Measurements from ENCODE around the gene POU2AF3.

The POU2AF3 gene

DNA sequence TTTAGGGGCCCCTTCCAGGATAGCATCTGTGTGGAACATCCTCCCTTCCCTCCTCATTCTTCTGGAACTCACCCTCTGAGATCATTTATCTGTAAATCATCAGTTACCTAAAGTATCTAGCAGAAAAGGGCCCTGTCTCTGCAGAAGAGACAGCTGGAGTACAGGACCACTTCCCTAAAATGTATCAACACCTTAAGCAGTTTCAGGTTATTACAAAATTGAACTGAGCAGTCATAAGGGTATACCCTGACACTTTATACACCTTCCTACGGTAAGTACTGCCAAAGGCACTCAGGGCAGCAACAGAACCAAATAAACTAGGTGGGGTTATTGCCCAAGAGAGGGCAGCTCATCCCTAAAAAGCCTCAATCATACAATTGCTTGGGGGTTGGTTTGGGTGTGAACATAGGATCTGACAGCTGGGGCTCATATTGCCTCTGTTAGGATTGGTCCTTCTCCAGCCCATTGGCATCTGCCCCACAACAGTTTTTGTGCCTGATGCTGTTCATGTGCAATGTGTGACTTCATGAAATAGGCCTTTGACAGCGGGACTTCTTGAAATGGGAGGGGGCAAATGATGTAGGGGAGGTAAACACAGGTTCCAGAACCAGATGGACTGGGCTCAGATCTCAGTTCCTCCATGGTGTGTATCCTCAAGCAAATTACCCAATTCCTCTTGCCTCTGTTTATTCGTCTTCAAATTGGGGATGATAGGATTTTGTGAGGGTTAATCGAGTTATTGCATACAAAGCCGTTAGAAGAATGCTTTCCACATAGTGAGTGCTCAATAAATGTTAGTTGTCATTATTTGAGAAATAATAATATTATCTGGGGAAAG, 2.9 kb downstream of the POU2AF3 start:
- H3K79me2 ChIP-seq (ENCODE audit: control insufficient read depth, insufficient read depth, low read length, unreplicated experiment): no peaks in the 10 kb centered on the region
- H3K4me1 ChIP-seq (ENCODE audit: control insufficient read depth, insufficient read depth, low read length, unreplicated experiment): no peaks in the 10 kb centered on the region
- H3K27ac ChIP-seq (ENCODE audit: low read depth, low read length): no peak overlapping the region
- H3K4me3 ChIP-seq (ENCODE audit: low read depth, low read length): no peak overlapping the region
- no peaks in the 10 kb centered on the region for H3K36me3 ChIP-seq (ENCODE audit: insufficient read depth, low read length)
- no peak overlapping the region for H2AFZ ChIP-seq (ENCODE audit: low read length, unreplicated experiment)
- peaks cover 74% of the 10 kb centered on the region for H3K27me3 ChIP-seq (ENCODE audit: insufficient read depth, low read length)

DNA sequence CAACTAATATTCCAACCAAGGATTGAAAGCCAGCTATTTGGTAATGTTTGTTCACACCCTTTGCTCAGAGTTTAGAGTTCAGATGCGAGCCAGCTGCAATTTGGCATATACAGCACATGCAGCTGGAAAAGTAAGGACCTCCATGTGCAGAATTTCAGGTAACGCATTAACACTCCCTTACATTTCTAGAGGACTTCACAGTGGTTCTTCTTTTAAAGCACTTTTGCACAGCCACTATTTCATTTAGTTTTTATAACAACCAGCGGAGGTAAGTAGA, 3.4 kb downstream of the POU2AF3 start:
- Histone ChIP-seq H3K4me3 (ENCODE audit: low read depth, low read length) (no peak overlapping the region), H2AFZ (ENCODE audit: low read length, unreplicated experiment) (no peak overlapping the region), H3K79me2 (ENCODE audit: control insufficient read depth, insufficient read depth, low read length, unreplicated experiment) (no peaks in the 10 kb centered on the region), H3K27me3 (ENCODE audit: insufficient read depth, low read length) (peaks cover 79% of the 10 kb centered on the region), H3K27ac (ENCODE audit: low read depth, low read length) (no peak overlapping the region), H3K36me3 (ENCODE audit: insufficient read depth, low read length) (no peaks in the 10 kb centered on the region), H3K4me1 (ENCODE audit: control insufficient read depth, insufficient read depth, low read length, unreplicated experiment) (no peaks in the 10 kb centered on the region)

DNA sequence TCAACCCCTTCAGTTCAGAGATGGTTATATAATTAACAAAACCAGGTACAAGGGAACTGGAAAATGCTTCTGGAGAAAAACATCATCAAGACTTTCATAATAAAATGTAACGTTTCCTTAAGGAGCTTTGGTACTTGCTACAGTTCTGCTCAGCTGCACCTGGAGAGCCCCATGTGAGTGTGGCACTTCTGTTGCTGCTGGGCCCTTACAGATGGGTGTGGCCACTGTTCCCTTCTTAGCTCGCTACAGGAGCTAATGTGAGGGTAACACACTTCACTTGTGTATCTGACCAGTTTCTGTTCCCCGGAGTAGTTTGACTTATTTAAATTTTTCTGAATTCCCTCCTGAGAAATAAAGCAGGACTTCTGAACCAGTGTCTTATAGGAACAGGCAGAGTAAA, 4.0 kb downstream of the POU2AF3 start:
- Histone ChIP-seq H3K27ac (ENCODE audit: low read depth, low read length) (no peak overlapping the region), H2AFZ (ENCODE audit: low read length, unreplicated experiment) (no peak overlapping the region), H3K27me3 (ENCODE audit: insufficient read depth, low read length) (peaks cover 85% of the 10 kb centered on the region), H3K4me1 (ENCODE audit: control insufficient read depth, insufficient read depth, low read length, unreplicated experiment) (no peaks in the 10 kb centered on the region), H3K4me3 (ENCODE audit: low read depth, low read length) (no peak overlapping the region), H3K79me2 (ENCODE audit: control insufficient read depth, insufficient read depth, low read length, unreplicated experiment) (no peaks in the 10 kb centered on the region), H3K36me3 (ENCODE audit: insufficient read depth, low read length) (no peaks in the 10 kb centered on the region)

DNA sequence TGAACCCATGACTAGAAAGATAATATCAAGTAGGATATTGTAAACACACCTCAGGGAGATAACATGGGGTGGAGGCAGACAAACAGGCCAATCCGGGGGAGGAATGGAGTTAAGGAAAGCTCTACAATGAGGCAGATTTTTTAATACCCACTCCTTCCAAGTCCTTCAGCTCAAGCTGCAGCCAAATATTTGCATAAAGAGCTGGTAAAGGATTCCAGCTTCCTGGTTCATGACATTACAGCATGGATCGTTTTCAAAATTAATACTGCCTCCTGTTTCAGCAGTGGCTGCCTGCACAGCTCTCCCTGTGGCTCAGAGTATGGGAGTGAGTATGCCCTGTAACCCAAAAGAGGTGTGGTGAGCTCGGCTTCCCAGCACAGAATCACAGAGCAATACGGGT, 5.1 kb downstream of the POU2AF3 start:
- Histone ChIP-seq H2AFZ (ENCODE audit: low read length, unreplicated experiment) (no peak overlapping the region), H3K36me3 (ENCODE audit: insufficient read depth, low read length) (no peaks in the 10 kb centered on the region), H3K4me1 (ENCODE audit: control insufficient read depth, insufficient read depth, low read length, unreplicated experiment) (no peaks in the 10 kb centered on the region), H3K27me3 (ENCODE audit: insufficient read depth, low read length) (peaks cover 89% of the 10 kb centered on the region), H3K79me2 (ENCODE audit: control insufficient read depth, insufficient read depth, low read length, unreplicated experiment) (no peaks in the 10 kb centered on the region), H3K27ac (ENCODE audit: low read depth, low read length) (no peak overlapping the region), H3K4me3 (ENCODE audit: low read depth, low read length) (no peak overlapping the region)

DNA sequence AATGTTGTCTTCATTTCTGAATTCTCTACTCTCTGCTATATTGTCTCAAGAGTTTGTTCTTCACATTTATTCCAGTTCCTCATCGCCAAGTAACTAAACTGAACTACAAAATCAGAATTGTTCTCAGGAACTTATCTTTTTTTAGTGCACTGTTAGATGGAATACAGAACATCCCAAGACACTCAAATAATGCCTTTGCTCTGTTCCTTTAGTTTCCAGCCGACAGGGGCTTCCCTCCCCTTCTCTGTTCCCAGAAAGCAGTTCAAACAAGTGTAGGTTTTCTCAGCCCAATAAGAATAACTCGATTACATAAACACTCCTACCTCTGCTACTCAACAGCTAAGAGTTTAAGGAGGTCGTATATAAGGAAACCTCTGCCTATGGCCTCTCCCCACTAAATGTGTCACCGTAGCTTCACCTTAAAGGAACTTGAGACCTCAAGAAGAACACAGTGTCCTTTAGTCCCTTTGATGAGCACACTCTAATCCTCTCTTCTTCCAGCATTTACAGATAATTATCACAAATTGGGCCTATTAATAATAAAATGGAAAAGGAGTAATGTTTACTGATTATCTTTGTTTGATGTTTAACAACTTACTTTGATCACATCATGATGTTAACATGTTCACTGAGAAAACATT, 6.9 kb downstream of the POU2AF3 start:
- no peaks in the 10 kb centered on the region for H3K79me2 ChIP-seq (ENCODE audit: control insufficient read depth, insufficient read depth, low read length, unreplicated experiment)
- H3K36me3 ChIP-seq (ENCODE audit: insufficient read depth, low read length): no peaks in the 10 kb centered on the region
- H3K4me1 ChIP-seq (ENCODE audit: control insufficient read depth, insufficient read depth, low read length, unreplicated experiment): no peaks in the 10 kb centered on the region
- H3K27me3 ChIP-seq (ENCODE audit: insufficient read depth, low read length): peaks cover 90% of the 10 kb centered on the region
- no peak overlapping the region for H3K27ac ChIP-seq (ENCODE audit: low read depth, low read length)
- H3K4me3 ChIP-seq (ENCODE audit: low read depth, low read length): no peak overlapping the region
- H2AFZ ChIP-seq (ENCODE audit: low read length, unreplicated experiment): no peak overlapping the region

DNA sequence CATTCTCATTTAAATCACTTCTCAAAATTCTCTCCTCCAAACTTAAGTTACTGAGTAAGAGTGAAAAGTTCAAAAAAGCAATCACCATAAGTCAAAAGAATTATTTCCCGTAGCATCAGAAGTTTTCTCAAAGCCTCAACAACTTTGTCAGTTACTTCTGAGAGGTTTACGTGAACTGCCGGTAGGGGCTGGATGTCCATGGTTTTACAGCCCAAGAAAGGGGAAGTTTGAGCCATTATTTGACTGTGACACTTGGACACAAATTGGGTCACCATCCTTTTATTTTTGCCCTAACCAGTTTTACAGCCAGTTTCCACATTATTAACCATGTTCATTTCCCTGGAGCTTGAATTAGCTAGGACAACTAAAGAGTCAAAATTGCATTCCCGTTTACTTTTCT, 7.5 kb downstream of the POU2AF3 start:
- Histone ChIP-seq H3K4me3 (ENCODE audit: low read depth, low read length) (no peak overlapping the region), H3K36me3 (ENCODE audit: insufficient read depth, low read length) (no peaks in the 10 kb centered on the region), H3K4me1 (ENCODE audit: control insufficient read depth, insufficient read depth, low read length, unreplicated experiment) (no peaks in the 10 kb centered on the region), H3K27me3 (ENCODE audit: insufficient read depth, low read length) (peaks cover 90% of the 10 kb centered on the region), H3K27ac (ENCODE audit: low read depth, low read length) (no peak overlapping the region), H3K79me2 (ENCODE audit: control insufficient read depth, insufficient read depth, low read length, unreplicated experiment) (no peaks in the 10 kb centered on the region), H2AFZ (ENCODE audit: low read length, unreplicated experiment) (no peak overlapping the region)

DNA sequence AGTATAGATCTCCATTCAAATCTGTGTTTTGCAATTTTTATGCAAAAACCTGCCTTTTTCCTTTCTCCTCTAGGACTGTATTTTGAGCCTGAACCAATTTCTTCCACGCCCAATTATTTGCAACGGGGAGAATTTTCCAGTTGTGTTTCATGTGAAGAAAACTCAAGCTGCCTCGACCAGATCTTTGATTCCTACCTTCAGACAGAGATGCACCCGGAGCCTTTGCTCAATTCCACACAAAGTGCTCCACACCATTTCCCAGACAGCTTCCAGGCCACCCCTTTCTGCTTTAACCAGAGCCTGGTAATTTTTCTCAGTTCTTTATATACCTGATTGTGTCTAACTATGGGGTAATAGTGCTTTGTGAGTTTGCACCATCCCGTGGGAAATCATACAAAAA, 8.0 kb downstream of the POU2AF3 start:
- H3K4me3 ChIP-seq (ENCODE audit: low read depth, low read length): no peak overlapping the region
- H3K27me3 ChIP-seq (ENCODE audit: insufficient read depth, low read length): peaks cover 86% of the 10 kb centered on the region
- H3K79me2 ChIP-seq (ENCODE audit: control insufficient read depth, insufficient read depth, low read length, unreplicated experiment): no peaks in the 10 kb centered on the region
- H3K4me1 ChIP-seq (ENCODE audit: control insufficient read depth, insufficient read depth, low read length, unreplicated experiment): no peaks in the 10 kb centered on the region
- no peak overlapping the region for H3K27ac ChIP-seq (ENCODE audit: low read depth, low read length)
- H3K36me3 ChIP-seq (ENCODE audit: insufficient read depth, low read length): no peaks in the 10 kb centered on the region
- no peak overlapping the region for H2AFZ ChIP-seq (ENCODE audit: low read length, unreplicated experiment)

DNA sequence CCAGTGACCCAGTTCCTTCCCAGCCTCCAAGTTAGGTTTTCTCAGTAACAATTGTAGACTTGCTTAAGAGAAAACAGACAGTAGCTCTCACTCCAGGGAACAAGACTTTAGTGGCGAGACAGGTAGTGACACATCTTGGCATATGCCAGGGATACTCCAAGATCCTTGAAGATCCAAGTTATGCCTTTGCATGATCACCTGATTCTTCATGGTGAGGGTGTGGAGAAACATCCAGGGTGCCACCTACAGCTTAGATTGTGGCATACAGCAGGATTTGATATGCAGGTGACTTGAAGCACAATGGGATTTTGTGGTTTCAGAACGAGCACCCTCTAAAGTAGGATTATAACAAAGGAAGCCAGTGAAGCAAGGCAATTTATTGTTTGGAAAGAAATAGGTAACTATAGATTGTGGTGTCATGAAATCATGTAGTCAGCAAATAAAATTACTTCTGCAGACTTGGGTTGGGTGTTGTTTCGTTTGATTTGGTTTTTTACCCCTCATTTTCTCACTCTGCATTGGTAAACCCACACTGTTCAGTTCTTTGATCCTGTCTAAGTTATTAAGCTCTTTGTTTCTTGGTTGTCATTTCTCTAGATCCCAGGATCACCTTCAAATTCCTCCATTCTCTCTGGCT, 9.2 kb downstream of the POU2AF3 start:
- H3K27ac ChIP-seq (ENCODE audit: low read depth, low read length): no peak overlapping the region
- H3K4me3 ChIP-seq (ENCODE audit: low read depth, low read length): no peak overlapping the region
- no peaks in the 10 kb centered on the region for H3K79me2 ChIP-seq (ENCODE audit: control insufficient read depth, insufficient read depth, low read length, unreplicated experiment)
- no peaks in the 10 kb centered on the region for H3K36me3 ChIP-seq (ENCODE audit: insufficient read depth, low read length)
- no peak overlapping the region for H2AFZ ChIP-seq (ENCODE audit: low read length, unreplicated experiment)
- no peaks in the 10 kb centered on the region for H3K4me1 ChIP-seq (ENCODE audit: control insufficient read depth, insufficient read depth, low read length, unreplicated experiment)
- peaks cover 83% of the 10 kb centered on the region for H3K27me3 ChIP-seq (ENCODE audit: insufficient read depth, low read length)

DNA sequence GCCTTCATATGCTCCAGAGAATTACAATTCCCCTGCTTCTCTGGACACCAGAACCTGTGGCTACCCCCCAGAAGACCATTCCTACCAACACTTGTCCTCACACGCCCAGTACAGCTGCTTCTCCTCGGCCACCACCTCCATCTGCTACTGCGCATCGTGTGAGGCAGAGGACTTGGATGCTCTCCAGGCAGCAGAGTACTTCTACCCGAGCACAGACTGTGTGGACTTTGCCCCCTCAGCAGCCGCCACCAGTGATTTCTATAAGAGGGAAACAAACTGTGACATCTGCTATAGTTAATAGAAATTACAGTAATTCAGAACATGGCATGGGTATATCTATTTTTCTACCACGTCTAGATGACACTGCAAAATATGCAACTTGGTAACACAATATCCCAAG, 9.8 kb downstream of the POU2AF3 start:
- peaks cover 77% of the 10 kb centered on the region for H3K27me3 ChIP-seq (ENCODE audit: insufficient read depth, low read length)

DNA sequence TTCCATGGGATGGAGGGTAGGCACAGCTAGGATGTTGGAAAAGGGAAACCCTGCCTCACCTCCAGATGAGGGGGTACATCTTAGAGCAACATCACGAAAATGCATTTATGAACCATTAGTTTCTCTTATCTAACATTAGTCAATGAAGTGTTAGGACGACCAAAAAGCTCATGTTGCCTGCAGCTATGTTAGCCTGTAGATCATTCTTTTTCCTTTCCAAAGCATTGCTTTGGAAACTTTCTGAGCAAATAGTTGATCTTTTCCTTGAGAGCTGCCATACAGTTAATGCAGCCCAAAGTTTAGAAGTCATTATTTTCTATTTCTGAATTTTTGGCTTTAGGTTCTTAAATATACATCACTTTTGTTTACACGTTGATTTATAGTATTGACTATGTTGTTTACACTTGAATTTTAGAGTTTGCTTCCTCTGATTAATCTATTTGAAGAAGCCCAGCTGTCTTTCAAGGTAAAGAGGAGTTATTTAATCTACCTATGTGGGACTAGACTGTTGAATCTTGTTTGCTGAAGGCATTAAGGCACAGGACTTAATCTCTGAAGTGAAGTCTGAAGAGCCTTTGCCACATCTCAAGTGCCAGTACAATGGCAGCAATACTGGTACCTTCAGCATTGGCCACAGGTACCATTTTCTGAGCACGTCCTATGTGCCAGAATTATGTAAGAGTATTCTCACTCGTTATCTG, 11.0 kb downstream of the POU2AF3 start:
- no peaks in the 10 kb centered on the region for H3K4me1 ChIP-seq (ENCODE audit: control insufficient read depth, insufficient read depth, low read length, unreplicated experiment)
- H3K27ac ChIP-seq (ENCODE audit: low read depth, low read length): no peak overlapping the region
- H3K36me3 ChIP-seq (ENCODE audit: insufficient read depth, low read length): no peaks in the 10 kb centered on the region
- no peaks in the 10 kb centered on the region for H3K79me2 ChIP-seq (ENCODE audit: control insufficient read depth, insufficient read depth, low read length, unreplicated experiment)
- no peak overlapping the region for H2AFZ ChIP-seq (ENCODE audit: low read length, unreplicated experiment)
- peaks cover 73% of the 10 kb centered on the region for H3K27me3 ChIP-seq (ENCODE audit: insufficient read depth, low read length)
- no peak overlapping the region for H3K4me3 ChIP-seq (ENCODE audit: low read depth, low read length)

More for the DNA sequence above, 9.8 kb downstream of the POU2AF3 start:
- Histone ChIP-seq H3K4me3 (ENCODE audit: low read depth, low read length) (no peak overlapping the region), H2AFZ (ENCODE audit: low read length, unreplicated experiment) (no peak overlapping the region), H3K79me2 (ENCODE audit: control insufficient read depth, insufficient read depth, low read length, unreplicated experiment) (no peaks in the 10 kb centered on the region), H3K4me1 (ENCODE audit: control insufficient read depth, insufficient read depth, low read length, unreplicated experiment) (no peaks in the 10 kb centered on the region), H3K36me3 (ENCODE audit: insufficient read depth, low read length) (no peaks in the 10 kb centered on the region), H3K27ac (ENCODE audit: low read depth, low read length) (no peak overlapping the region)
